C4-2B (cell line): ENCODE measurements around the gene HPCAL1.

ENCODE experiments used
- CTCF ChIP-seq: fragments of 450-650 bp; conservative IDR thresholded peaks from 2 replicates; pipeline ENCODE4 v1.5.1; 2017; ENCODE audit warnings: mild to moderate bottlenecking
- ZFX ChIP-seq: fragments of 450-650 bp; IDR thresholded peaks from 2 replicates; pipeline ENCODE4 v1.6.1; 2017

GRCh38 chr2:10370390-10370789 is 67.7 kb downstream of the HPCAL1 start:
- TF ChIP-seq CTCF (no peak), ZFX (no peak)
